GM19099 (cell line): ENCODE results near the gene DQX1.
A peak's percentile ranks its signal among the peaks of the same experiment; 100 is the strongest.

Experiments used
- POLR2A ChIP-seq: IDR thresholded peaks from 3 replicates; pipeline ENCODE4 v1.6.1; 2011; ENCODE audit warnings: low read depth; ENCODE audit not compliant: insufficient read length; ENCODE audit errors: extremely low read depth

Gene DQX1

GRCh38 chr2:74510272-74510671 is 15.8 kb downstream of the DQX1 start:
- no peak for TF ChIP-seq POLR2A

DNA sequence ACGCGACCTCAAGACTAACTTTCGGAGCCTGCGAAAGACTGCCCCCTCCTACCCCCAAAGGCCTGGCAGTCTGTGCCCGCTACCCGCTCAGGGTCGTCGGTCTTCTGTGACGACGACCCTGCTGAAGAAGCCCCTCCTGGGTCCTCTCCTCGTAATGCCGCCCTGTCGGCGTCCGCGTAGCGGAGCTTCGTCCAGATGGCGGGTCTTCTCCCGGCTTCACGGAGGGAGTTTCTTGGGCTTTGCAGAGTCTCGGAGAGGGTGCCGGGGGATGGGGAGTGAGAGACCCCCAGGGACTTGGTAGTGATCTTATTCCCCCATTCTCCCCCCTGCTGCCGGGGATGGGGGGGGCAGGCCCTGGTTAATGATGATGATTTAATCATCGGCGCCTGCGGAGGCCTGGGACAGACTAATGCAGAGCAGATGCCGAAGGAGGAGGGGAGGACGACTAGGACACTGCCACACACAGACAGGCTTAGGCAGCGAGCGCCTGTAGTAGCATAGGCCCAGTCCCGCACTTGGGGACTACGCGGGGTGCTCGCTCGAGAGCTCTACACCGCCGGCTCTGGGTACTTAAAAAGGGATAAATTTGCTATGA is 18.0 kb downstream of the DQX1 start:
- TF ChIP-seq POLR2A, result no peak

DNA sequence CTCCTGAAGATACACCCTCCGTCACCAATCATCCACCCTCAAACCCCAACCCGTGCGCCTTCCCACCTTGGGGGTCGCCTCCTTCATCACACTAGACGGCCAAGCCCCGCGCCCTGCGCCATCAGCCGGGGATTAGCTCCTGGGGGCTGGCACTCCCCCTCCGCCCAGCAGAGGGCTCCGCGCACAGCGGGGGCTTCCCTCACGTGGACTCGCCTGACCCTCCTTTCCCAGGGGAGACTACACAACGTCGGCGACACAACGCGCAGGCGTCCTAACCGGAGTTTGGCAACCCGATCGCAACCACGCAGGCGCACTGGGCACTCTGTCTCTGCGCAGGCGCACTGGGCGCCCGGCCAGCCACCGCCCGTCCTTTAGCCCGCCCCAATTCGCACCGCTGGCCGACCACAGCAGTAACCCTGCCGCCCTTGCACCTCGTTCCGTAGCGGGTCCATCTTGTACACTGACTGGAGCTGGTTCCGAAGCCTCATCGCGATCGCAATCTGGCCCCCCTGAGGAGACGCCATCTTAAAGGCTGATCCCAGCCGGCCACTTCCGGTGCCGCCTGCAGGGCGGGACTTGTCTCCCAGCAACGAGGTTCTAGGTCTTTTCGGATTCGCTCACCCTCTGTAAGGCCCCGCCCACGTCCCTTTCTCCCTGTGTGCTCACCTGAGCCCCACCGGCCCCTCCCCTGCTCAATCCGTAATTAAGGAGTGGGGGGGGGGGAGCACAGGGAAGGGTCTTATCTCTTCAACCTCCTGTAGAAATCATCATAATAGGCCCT is 18.7 kb downstream of the DQX1 start, which contains the start of gene PCGF1:
Gene PCGF1, minus strand, starts transcription at position 551 of the 781 bp plus-strand sequence. Its CDS starts 27 bp downstream, at position 524.
- TF ChIP-seq POLR2A, result peak; percentile 90

DNA sequence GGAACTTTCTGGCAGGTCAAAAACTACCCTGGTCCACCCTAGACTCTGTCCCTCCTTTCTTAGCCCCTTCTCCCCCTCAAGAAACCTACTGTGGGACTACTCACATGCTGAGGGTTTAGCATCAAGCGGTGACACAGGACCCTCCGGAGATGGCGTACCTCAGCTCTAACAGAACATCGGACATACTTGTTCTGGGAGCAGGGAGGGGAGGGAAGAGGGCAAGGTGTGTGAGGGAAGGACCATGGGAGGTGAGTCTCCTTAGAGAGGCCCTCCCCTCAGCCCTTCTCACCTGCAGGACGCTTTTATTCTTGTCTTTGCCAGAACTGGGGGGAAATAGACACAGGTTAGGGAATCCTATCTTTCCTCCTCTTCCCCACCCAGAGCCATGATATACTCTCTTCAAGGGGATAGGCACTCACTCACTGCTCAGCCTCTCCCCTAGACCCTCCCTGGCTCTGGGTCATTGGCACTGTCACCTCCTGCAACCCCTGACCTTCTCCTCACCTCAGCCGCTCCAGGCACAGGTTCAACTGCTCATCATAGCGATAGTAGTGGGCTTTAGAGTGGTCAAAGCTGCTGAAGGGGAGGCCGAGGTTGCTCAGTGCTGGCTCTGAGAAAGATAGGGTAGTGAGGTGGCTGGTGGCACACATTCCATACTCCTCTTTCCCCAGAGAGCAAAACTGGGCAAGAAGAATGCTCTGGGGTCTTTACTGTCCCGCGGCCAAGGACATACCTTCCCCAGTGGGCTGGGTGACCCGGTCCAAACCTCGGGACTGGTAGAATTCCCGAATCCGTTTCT is 20.4 kb downstream of the DQX1 start:
- TF ChIP-seq POLR2A, result no peak

DNA sequence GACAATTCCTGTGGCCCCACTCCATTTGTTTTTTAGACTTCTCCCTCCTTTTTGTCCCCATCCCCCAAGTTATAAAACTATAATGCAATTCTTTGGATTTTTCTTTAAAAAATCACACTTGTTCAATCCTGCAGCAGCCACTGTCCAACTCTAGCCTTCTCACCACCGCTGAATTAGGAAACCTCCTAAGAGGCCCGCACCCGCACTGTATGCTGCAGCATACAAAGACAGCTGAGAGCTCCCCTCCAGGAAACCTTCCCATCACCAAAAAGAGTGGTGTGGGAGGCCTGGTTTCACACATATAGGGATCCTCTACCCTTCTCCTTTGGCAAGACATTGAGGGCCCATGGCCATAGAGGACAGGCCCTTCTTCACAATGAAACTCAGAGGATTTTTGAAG is 21.4 kb downstream of the DQX1 start:
- TF ChIP-seq POLR2A, result peak; percentile 15

- no peak for TF ChIP-seq POLR2A
Measured at GRCh38 chr2:74503506-74504475, 22.2 kb downstream of the DQX1 start.

- peak; percentile 88 for TF ChIP-seq POLR2A
Measured at GRCh38 chr2:74502720-74503505, 23.1 kb downstream of the DQX1 start.

GRCh38 chr2:74502147-74502719 is 23.8 kb downstream of the DQX1 start:
- no peak for TF ChIP-seq POLR2A

GRCh38 chr2:74501335-74502071 is 24.5 kb downstream of the DQX1 start:
- TF ChIP-seq POLR2A, result no peak

- TF ChIP-seq POLR2A, result no peak
Measured at GRCh38 chr2:74500578-74500946, 25.5 kb downstream of the DQX1 start.

DNA sequence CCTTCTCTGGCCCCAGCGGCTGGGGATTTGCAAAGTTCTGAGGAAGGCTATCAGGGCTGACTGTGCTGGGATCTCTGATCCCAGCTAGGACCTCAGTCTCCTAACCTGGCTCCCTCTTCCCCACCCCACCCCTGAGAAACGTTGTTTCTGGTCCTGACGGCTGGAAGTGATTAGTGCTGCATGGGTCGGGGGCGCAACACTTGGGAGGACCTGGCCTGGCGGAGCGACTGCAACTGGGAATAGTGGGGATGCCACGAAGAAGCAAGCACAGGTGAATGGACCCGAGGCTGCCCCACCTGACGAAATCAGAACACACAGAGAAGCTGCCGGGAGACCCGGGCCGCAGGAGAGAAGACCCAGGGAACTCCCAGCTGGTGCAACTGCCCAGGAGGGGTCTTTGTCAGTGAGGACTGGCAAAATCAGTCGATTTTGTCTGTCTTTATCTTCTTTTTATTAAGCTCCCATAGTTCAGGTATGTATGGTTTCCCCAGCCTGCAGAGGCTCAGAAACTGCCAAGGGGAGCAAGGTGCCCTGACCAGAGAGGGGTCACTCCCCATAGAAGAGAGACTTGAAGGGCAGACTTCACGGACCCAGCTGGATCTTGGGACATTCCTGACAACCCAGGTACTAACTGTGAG is 26.0 kb downstream of the DQX1 start:
- TF ChIP-seq POLR2A, result no peak

- TF ChIP-seq POLR2A, result no peak
Measured at GRCh38 chr2:74499267-74499939, 26.6 kb downstream of the DQX1 start, which contains the start of gene LBX2. LBX2 (minus strand) TSS chr2:74499603; CDS start chr2:74499537, 66 bp downstream.
